Mucosa of gallbladder (tissue), 1 donor: ENCODE measurements around the gene NDOR1. TPM values are rescaled to one million over a fixed set of nuclear protein-coding genes. Genes with fewer than 3 reads are reported as not detected.
A peak's percentile ranks its signal among the peaks of the same experiment; 100 is the strongest.

Source experiments
- DNase-seq: peaks from one replicate; pipeline ENCODE4 v3.0.0-alpha.2; 2020; ENCODE audit warnings: low spot score
- total RNA-seq: library from RNA; stranded (reverse); gene quantifications from one replicate; pipeline ENCODE4 v1.2.1, GENCODE V29; 2021
- donor health status: DM: no; HTN: no; CAD: no.

NDOR1 gene
- total RNA-seq, 1 donor from 2014 or later, result 29.5 TPM

DNA sequence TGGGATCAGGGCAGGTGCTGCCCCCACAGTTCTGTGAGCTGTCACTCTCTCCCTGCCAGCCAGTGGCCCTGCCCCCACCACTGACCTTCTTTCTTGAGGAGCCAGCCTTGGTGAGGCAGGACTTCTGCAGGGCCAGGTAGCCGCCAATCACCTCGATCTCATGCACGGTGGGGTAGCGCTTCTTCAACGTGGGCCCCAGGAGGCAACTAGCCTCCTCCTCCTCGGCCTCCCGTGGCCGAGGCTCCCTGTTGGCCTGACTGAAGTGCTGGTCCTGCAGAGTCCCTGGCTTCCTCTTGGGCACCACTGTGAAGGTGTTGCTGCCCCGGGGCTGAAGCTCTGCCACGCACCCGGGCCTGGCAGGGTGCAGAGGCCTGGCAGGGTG, 6.6 kb upstream of the NDOR1 start:
- DNase-seq, result no peak

DNA sequence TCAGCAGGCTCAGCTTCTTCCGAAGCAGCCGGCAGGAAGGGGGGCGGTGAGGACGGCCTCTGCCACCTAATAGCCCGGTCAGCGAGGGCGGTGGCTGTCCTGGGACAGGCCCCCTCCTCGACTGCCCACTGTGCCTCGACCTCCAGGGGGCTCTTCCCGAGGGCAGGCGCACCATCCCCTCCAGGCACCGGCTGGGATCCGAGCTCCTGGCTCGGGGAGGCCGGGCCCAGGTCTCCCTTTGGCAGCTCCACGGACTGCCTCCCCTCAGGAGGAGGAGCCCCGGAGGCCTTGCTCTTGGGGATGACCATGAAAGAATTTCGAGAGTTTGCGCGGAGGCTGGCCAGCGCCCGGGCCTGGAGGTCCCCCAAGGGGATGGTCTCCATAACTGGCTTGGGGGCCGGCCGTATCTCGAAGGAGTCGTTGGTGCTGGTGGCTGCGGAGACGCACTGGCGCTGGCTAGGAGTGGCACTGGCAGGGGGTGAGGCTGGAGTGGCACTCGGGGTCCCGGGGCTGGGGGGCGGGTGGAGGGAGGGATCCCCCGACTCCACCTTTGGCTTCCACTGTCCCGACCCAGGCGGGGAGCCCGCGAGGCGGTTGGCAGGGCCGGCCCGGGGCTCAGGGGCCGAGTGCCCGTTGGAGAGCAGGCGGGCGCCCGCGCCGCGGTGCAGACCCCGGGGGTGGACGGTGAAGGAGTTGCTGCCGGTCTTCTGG, 5.9 kb upstream of the NDOR1 start:
- no peak for DNase-seq

DNA sequence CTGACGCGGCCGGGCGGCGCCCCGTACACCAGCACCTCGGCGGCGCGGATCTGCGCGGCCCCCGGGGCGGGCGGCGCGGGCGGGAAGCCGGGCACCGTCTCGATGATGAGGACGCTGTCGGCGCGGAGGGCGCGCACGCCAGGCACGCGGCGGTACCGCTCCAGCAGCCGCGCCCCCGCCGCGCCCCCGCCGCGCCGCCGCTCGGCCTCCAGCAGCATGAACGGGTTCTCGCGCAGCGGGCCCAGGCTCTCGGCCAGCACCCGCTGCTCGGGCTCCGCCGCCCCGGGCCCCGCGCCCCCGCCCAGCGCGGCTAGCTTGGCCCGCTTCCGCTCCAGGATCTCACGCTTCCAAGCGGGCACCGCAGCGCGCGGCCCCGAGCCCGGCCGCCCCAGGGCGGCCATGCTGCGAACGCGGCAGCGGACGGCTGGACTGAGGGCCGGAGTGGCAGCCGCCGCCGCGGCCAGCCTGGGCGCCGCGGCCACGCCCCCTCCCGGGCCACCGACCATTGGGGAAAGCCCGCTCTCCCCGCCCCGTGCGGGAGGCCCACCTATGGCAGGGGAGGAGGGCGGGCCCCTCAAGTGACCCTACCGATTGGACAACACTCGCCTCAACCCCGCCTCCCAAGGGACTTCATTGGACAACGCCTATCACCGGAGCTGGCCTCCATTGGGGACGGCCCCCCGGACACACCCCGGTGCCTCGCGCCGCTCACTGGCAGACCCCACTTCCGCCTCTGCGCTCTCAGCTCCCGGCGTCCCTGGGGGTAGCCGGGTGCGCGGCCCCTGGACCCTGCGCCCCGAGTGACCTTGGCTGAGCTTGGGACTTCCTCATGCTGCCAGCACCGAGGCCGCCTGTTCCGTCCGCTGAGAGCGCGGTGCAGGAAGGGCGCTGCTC, 4.9 kb upstream of the NDOR1 start, which contains the start of gene TPRN:
Gene TPRN (minus strand): TSS at position 431 of the 894 bp plus-strand sequence. CDS start 30 bp downstream, at position 401.
- peak; percentile 100 for DNase-seq

- DNase-seq, result no peak
Observed at GRCh38 chr9:137201205-137201868, 4.2 kb upstream of the NDOR1 start.

DNA sequence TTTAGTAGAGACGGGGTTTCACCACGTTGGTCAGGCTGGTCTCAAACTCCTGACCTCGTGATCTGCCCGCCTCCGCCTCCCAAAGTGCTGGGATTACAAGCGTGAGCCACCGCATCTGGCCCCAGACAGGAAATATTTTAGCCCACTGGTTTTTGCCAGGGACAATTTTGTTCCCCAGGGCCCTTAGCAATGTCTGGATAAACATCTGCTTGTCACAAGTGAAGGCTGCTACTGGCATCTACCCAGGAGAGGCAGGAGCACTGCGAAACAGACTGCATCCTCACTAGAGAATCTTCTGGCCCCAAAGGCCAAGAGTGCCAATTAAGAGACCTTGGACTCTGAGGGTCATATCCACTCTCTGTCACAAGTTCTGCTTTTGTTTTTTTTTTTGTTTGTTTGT, 2.5 kb upstream of the NDOR1 start:
- no peak for DNase-seq

DNA sequence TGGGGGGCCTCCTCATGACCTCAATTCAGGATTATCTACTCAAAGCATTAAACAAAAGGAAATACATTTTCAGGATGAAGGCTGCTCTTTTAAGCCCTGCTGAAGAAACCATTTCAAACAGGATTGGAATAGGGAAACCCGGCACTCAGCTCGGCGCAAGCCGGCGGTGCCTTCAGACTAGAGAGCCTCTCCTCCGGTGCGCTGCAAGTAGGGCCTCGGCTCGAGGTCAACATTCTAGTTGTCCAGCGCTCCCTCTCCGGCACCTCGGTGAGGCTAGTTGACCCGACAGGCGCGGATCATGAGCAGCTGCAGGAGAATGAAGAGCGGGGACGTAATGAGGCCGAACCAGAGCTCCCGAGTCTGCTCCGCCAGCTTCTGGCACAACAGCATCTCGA, 772 bp upstream of the NDOR1 start:
- DNase-seq, result no peak

GRCh38 chr9:137206602-137207001, 1.1 kb downstream of the NDOR1 start:
- DNase-seq, result no peak

DNA sequence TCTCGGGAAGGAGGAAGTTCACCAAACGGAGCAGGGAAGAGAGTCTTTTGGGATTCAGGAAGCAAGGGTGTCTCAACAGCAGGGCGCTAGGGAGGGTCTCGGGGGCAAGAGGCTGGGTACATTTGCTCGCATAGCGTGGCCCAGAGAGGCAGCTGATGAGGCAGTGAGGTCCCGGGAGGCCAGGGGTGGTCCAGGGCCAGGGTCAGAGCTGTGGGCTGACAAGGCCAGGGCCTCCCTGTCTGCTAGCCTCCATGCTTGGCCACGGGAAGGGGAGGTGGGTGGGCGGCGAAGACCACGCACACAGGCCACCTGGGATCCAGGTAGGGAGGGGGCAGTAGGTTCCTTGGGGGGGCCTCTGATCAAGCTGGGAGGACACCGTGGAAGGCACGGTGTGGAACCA, 6.0 kb downstream of the NDOR1 start:
- no peak for DNase-seq

DNA sequence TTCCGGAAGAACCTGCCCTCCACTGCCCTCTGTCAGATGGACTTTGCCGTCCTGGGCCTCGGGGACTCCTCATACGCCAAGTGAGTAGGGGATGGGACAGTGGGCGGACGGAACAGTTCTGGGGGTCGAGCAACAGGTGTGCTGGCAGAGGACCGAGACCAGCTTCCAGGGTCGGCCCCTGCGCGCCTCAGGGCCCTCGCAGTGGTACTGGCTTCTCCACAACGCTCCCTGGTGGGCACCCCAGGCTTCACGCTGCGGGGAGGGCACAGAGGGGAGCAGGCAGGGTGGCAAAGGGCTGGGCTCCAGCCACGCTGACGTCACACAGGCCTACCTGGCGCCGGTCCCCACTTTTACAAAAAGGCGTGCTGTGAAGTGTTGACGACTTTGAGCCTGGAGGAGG, 7.0 kb downstream of the NDOR1 start:
- no peak for DNase-seq

GRCh38 chr9:137213160-137214060, 7.9 kb downstream of the NDOR1 start:
- DNase-seq, result no peak

GRCh38 chr9:137214620-137215019, 9.1 kb downstream of the NDOR1 start:
- no peak for DNase-seq

DNA sequence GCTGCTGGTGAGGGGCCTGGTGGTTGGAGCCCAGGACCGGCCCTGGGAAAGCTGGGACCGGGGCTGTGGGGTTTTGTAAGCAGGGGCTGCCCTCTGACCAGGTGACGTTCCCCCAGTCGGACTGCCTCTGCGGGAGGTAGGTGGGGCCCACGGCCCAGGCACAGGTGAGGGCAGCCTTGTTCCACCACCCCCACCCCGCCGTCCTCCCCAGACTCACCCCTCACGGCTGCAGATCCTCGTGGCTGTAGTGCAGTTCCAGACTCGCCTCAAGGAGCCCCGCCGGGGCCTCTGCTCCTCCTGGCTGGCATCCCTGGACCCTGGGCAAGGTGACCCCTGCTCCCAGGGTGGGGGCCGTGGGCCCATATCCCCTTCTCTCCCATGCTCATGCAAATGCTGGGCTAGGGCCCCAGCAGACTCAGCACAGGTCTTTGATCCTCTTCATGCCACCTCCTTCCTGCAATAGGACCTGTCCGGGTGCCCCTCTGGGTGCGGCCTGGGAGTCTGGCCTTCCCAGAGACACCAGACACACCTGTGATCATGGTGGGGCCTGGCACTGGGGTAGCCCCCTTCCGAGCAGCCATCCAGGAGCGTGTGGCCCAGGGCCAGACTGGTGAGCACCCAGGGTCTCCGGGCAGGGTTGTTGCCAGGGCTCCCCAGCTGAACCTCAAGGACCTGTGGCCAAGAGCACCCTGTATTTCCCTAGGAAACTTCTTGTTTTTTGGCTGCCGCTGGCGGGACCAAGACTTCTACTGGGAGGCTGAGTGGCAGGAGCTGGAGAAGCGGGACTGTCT, 9.9 kb downstream of the NDOR1 start:
- DNase-seq, result no peak

DNA sequence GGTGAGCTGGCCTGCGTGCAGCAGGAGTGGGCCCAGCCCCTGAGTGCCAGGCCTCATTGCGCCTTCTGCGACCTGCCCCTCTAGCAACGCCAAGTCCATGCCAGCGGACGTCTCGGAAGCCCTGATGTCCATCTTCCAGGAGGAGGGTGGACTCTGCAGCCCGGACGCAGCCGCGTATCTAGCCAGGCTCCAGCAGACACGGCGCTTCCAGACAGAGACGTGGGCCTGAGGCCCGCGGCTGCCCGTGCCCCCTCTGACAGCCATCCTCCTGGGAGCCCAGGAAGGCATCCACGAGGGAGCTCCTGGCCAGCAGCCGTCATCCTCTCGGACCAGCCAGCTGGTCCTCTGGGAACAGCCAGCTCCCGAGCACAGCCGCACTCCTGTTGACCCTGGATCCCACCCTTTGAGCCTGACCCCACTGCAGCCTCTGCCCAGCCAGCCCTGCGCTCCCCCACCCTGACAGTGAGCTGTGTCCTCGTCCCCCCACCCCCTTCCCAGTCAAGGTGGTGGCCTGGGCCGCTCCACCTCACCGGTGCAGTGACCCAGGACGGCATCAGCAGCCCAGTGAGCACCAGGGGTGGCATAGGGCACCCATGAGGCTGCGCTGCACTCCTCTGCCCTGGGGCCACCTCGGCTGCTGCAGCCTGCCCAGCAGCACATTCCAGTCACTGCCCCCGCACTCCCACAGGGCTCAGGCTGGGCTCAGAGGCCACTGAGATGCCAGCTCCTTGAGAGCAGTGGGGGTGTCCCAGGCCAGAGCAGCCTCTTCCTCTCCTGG, 10.9 kb downstream of the NDOR1 start:
- no peak for DNase-seq

GRCh38 chr9:137217276-137218211, 12.0 kb downstream of the NDOR1 start:
- DNase-seq, result peak; percentile 82

GRCh38 chr9:137218212-137218753, 12.8 kb downstream of the NDOR1 start:
- no peak for DNase-seq

- peak; percentile 52 for DNase-seq
Observed at GRCh38 chr9:137218754-137219271, 13.3 kb downstream of the NDOR1 start.

DNA sequence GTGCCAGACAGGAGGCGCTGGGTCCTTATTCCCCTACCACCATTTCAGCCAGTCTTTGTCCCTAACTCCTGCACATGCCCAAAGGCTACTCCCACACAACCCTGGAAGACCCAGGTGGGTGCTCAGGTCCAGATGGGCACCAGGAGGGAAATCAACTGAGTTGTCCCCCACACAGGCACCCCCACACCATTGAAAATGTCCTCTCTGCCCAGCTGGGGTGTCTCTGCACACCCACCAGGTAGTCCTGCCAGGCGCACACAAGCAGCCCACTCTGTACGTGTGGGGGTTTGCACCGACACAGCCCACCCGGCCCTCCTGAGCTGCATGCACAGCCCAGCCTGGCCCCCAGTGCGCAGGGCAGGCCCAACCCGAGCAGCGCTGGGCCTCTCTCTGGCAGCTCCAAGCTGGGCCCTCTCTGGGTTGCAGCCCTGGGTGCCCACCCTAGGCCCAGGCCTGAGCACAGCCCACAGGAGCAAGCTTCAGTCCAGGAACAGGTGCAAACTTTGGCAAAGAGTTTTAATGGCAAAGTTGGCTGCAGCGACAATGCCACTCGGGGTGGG, 14.3 kb downstream of the NDOR1 start:
- no peak for DNase-seq
